Naive thymus-derived CD4-positive, alpha-beta T cell (primary cell): Measurements from ENCODE around the gene CARD10. TPM values are rescaled to one million over a fixed set of nuclear protein-coding genes. Genes with fewer than 3 reads are reported as not detected.

Source experiments
- ATAC-seq: fragments of 150-1000 bp; cut with Tn5 transposase; 2 replicates; pipeline ENCODE4 v1.10.0; 2021; ENCODE audit warnings: mild to moderate bottlenecking, moderate library complexity
- CTCF ChIA-PET: fragments of 350-600 bp; sonication (Branson Sonifier 250); formaldehyde crosslinking; loops from one replicate; lab custom pipeline; 2021; ENCODE audit warnings: antibody characterized with exemption; lab: Charles Lee
- POLR2A ChIA-PET: fragments of 350-600 bp; sonication (Branson Sonifier 250); formaldehyde crosslinking; loops from one replicate; lab custom pipeline; 2021; ENCODE audit warnings: antibody characterized with exemption, inconsistent platforms; lab: Charles Lee
- DNase-seq, 9 donors: peaks; one replicate each; pipeline versions ENCODE4 v3.0.0 to v3.0.0-alpha.2; 2020 to 2022; ENCODE audit warnings: mixed read lengths in 1 of 9
- H3K27ac ChIP-seq: one replicate; pipeline ENCODE4 v1.7.0; 2013; ENCODE audit warnings: mild to moderate bottlenecking, low read depth, low read length, moderate library complexity
- H3K27me3 ChIP-seq, 2 donors: one replicate each; pipeline ENCODE4 v1.7.0; 2013; ENCODE audit warnings: low read length in 2 of 2, mild to moderate bottlenecking in 2 of 2, moderate library complexity in 2 of 2; ENCODE audit not compliant: control insufficient read depth in 2 of 2, insufficient read depth in 2 of 2
- H3K36me3 ChIP-seq, 3 experiments: 1 replicate in 2 of 3; 2 replicates in 1 of 3; pipeline ENCODE4 v1.7.0; 2013; ENCODE audit warnings: low read length in 3 of 3, mild to moderate bottlenecking in 3 of 3, moderate library complexity in 1 of 3; ENCODE audit not compliant: insufficient read depth in 3 of 3, control insufficient read depth in 2 of 3
- H3K4me1 ChIP-seq, 2 donors: one replicate each; pipeline ENCODE4 v1.7.0; 2013; ENCODE audit warnings: low read length in 2 of 2, mild to moderate bottlenecking in 2 of 2, moderate library complexity in 1 of 2; ENCODE audit not compliant: control insufficient read depth in 2 of 2, insufficient read depth in 2 of 2
- H3K4me3 ChIP-seq: 2 replicates; pipeline ENCODE4 v1.7.0; 2013; ENCODE audit warnings: mild to moderate bottlenecking, low read length
- H3K9me3 ChIP-seq, 3 experiments: 1 replicate in 2 of 3; 2 replicates in 1 of 3; pipeline ENCODE4 v1.7.0; 2013; ENCODE audit warnings: low read length in 3 of 3; ENCODE audit not compliant: control insufficient read depth in 2 of 3
- H3K27ac Mint-ChIP-seq, 9 donors: one replicate each; pipeline ENCODE4 v1.8.0; 2020 to 2022; ENCODE audit warnings: mixed read lengths in 9 of 9, mild to moderate bottlenecking in 8 of 9, moderate library complexity in 5 of 9, inconsistent platforms in 2 of 9
- H3K27me3 Mint-ChIP-seq, 5 donors: one replicate each; pipeline ENCODE4 v1.8.0; 2021 to 2022; ENCODE audit warnings: mixed read lengths in 5 of 5, mild to moderate bottlenecking in 1 of 5
- H3K36me3 Mint-ChIP-seq, 5 donors: one replicate each; pipeline ENCODE4 v1.8.0; 2020 to 2022; ENCODE audit warnings: mixed read lengths in 5 of 5, mild to moderate bottlenecking in 3 of 5, inconsistent platforms in 1 of 5
- H3K4me1 Mint-ChIP-seq, 7 donors: one replicate each; pipeline ENCODE4 v1.8.0; 2020 to 2022; ENCODE audit warnings: mixed read lengths in 7 of 7, mild to moderate bottlenecking in 3 of 7, inconsistent platforms in 1 of 7
- H3K4me3 Mint-ChIP-seq, 10 donors: one replicate each; pipeline ENCODE4 v1.8.0; 2020 to 2022; ENCODE audit warnings: mild to moderate bottlenecking in 10 of 10, mixed read lengths in 10 of 10, moderate library complexity in 6 of 10, inconsistent platforms in 2 of 10
- H3K9me3 Mint-ChIP-seq, 11 donors: one replicate each; pipeline ENCODE4 v1.8.0; 2020 to 2022; ENCODE audit warnings: mixed read lengths in 11 of 11, mild to moderate bottlenecking in 4 of 11, inconsistent platforms in 1 of 11, moderate library complexity in 1 of 11
- intact Hi-C, 2 donors: fragments of 100-400 bp; cut with micrococcal nuclease; formaldehyde crosslinking; loops; one replicate each; pipeline ENCODE4 v1.15.1; 2023
- polyA plus RNA-seq, 2 donors: library from polyadenylated mRNA; unstranded; fragments of 300-500 nt; fragmentation: Illumina TruSeq; gene quantifications; one replicate each; pipeline ENCODE4 v1.2.3, GENCODE V29; 2021
- total RNA-seq, 6 experiments: library from RNA in 5 of 6; stranded (reverse) in 5 of 6; gene quantifications; 1 replicate in 5 of 6; 2 replicates in 1 of 6; pipeline ENCODE4 v1.2.3 and lab custom pipeline; 2021 to 2026

The CARD10 gene
- total and polyA plus RNA-seq, 7 experiments from 2014 or later: 0.13 to 1.0 (median 0.69) TPM; not detected in 2

DNA sequence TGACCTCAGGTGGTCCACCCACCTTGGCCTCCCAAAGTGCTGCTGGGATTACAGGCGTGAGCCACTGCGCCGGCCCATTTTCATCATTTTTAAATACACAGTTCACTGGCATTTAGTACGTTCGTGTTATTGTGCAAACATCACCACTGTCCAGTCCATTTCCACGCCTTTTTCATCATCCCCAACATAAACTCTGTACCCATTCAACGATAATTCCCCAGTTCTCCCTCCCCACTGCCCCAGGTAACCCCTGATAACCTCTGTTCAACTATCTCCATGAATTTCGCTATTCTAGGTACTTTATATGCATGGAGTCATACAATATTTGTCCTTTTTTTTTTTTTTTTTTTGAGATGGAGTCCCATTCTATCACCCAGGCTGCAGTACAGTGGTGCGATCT, 73.7 kb downstream of the CARD10 start:
- no peak for DNase-seq
- H3K9me3 Mint-ChIP-seq: peaks cover 0 to 7% (median 1%) of the 10 kb centered on the region in 11 donors
- H3K27ac Mint-ChIP-seq: no peak overlapping the region
- H3K4me3 Mint-ChIP-seq: no peak overlapping the region
- ChIA-PET CTCF (no interaction called here), POLR2A (no interaction called here)
- H3K27ac ChIP-seq: no peak overlapping the region
- intact Hi-C loops: no loop called here
- peaks cover 0 to 20% (median 4%) of the 10 kb centered on the region in 5 donors for H3K36me3 Mint-ChIP-seq
- H3K36me3 ChIP-seq: no peaks in the 10 kb centered on the region
- H3K4me3 ChIP-seq: no peak overlapping the region
- no peaks in the 10 kb centered on the region for H3K9me3 ChIP-seq
- H3K27me3 Mint-ChIP-seq: peaks cover 0 to 9% (median 3%) of the 10 kb centered on the region in 5 donors
- no peak for ATAC-seq
- no peaks in the 10 kb centered on the region for H3K4me1 ChIP-seq
- H3K27me3 ChIP-seq: no peaks in the 10 kb centered on the region
- H3K4me1 Mint-ChIP-seq: peaks cover 4 to 9% (median 6%) of the 10 kb centered on the region in 7 donors

DNA sequence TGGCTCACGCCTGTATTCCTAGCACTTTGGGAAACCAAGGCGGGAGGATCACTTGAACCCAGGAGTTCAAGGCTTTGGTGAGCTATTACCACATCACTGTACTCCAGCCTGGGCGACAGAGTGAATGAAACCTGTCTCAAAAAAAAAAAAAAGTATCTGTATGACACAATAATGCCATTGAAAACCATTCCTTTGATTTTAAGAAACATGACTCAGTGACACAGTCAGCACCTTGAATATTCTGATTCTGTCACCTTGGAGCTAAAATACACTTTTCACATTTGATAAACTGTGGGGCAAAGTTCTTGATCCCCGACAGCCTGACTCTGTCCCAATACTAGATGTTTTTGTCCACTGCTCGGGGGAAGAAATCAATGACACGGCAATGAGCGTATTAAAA, 75.2 kb downstream of the CARD10 start:
- no peak overlapping the region for H3K27ac ChIP-seq
- DNase-seq (no peak), ATAC-seq (no peak)
- no peak overlapping the region for H3K4me3 ChIP-seq
- intact Hi-C loops: no loop called here
- H3K9me3 Mint-ChIP-seq: peaks cover 0 to 7% (median 2%) of the 10 kb centered on the region in 11 donors
- H3K27me3 ChIP-seq: no peaks in the 10 kb centered on the region
- ChIA-PET POLR2A (no interaction called here), CTCF (no interaction called here)
- H3K4me1 Mint-ChIP-seq: peaks cover 0 to 3% (median 0%) of the 10 kb centered on the region in 7 donors
- H3K27me3 Mint-ChIP-seq: peaks cover 0 to 12% (median 3%) of the 10 kb centered on the region in 5 donors
- H3K27ac Mint-ChIP-seq: no peak overlapping the region
- H3K9me3 ChIP-seq: no peaks in the 10 kb centered on the region
- H3K36me3 ChIP-seq: no peaks in the 10 kb centered on the region
- peaks cover 0 to 25% (median 5%) of the 10 kb centered on the region in 5 donors for H3K36me3 Mint-ChIP-seq
- H3K4me3 Mint-ChIP-seq: no peak overlapping the region
- H3K4me1 ChIP-seq: no peaks in the 10 kb centered on the region

DNA sequence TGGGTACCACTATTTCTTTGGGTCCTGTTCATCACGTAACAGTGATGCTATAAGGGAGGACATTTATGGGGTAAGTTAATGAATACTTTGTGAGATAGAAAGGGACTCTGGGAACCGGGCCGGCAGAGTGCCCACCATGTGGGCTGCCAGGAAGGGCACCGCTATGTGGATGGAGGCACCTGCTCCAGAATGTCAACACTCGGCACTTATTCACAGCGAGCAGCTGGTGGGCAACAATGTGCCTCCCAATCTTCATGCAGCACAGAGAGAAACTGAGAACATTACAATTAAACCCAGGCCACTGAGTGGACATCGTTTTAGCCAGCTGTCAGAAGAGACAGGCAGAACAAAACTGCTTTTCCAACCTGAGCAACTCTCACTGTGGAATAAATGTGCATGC, 76.1 kb downstream of the CARD10 start:
- ChIA-PET CTCF (no interaction called here), POLR2A (no interaction called here)
- Mint-ChIP-seq H3K36me3 (peaks cover 0 to 26% (median 5%) of the 10 kb centered on the region in 5 donors), H3K27me3 (peaks cover 0 to 12% (median 3%) of the 10 kb centered on the region in 5 donors), H3K4me3 (no peak overlapping the region), H3K4me1 (peaks cover 0 to 3% (median 0%) of the 10 kb centered on the region in 7 donors), H3K9me3 (peaks cover 0 to 7% (median 2%) of the 10 kb centered on the region in 11 donors), H3K27ac (no peak overlapping the region)
- H3K4me1 ChIP-seq: no peaks in the 10 kb centered on the region
- no peaks in the 10 kb centered on the region for H3K27me3 ChIP-seq
- no peaks in the 10 kb centered on the region for H3K9me3 ChIP-seq
- no peaks in the 10 kb centered on the region for H3K36me3 ChIP-seq
- intact Hi-C loops: no loop called here
- H3K4me3 ChIP-seq: no peak overlapping the region
- H3K27ac ChIP-seq: no peak overlapping the region
- DNase-seq (no peak), ATAC-seq (no peak)

DNA sequence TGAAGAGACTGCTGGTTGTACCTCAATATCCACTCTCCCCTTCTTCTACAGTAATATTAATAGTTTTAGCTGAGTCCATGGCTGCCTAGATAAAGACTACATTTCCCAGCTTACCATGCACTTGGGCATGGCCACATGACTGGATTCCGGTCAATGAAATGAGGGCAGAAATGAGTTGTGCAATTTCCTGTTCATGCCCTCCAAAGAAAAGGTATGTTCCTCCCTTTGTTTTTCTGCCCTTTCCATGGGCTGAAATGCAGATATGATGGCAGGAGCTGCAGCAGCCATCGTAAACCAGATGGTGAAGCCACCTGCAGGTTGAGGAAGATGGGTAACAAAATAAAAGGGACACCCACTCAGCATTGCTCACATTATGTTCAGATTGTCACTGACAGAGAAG, 76.7 kb downstream of the CARD10 start:
- Histone ChIP-seq H3K4me1 (no peaks in the 10 kb centered on the region), H3K9me3 (no peaks in the 10 kb centered on the region), H3K4me3 (no peak overlapping the region), H3K36me3 (no peaks in the 10 kb centered on the region), H3K27ac (no peak overlapping the region), H3K27me3 (no peaks in the 10 kb centered on the region)
- peaks cover 0 to 12% (median 3%) of the 10 kb centered on the region in 5 donors for H3K27me3 Mint-ChIP-seq
- H3K36me3 Mint-ChIP-seq: peaks cover 0 to 30% (median 5%) of the 10 kb centered on the region in 5 donors
- intact Hi-C loops: no loop called here
- H3K4me1 Mint-ChIP-seq: peaks cover 0 to 3% (median 0%) of the 10 kb centered on the region in 7 donors
- DNase-seq (no peak), ATAC-seq (no peak)
- H3K9me3 Mint-ChIP-seq: peaks cover 0 to 7% (median 2%) of the 10 kb centered on the region in 11 donors
- H3K4me3 Mint-ChIP-seq: no peak overlapping the region
- ChIA-PET POLR2A (no interaction called here), CTCF (no interaction called here)
- H3K27ac Mint-ChIP-seq: no peak overlapping the region

DNA sequence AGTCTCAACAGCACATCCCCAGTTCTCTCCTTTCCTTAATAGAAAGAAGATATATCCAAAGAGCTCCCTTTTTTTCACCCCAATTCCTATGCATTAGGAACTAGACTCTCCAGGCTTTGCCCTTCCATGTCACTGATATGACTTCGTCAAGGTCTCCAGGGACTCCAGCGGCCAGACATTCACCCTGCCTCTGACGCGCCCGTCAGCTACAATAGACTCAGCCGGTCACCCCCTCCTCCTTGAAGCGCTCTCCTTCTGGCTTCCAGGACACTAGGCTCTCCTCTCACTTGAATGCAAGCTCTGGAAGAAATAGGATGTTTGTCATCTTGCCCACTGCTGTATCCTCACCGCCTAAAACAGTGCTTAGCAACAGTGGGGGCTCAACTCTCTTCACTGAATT, 77.1 kb downstream of the CARD10 start:
- H3K27ac Mint-ChIP-seq: no peak overlapping the region
- no peak for ATAC-seq
- Histone ChIP-seq H3K4me3 (no peak overlapping the region), H3K27ac (no peak overlapping the region), H3K9me3 (no peaks in the 10 kb centered on the region), H3K4me1 (no peaks in the 10 kb centered on the region), H3K36me3 (no peaks in the 10 kb centered on the region), H3K27me3 (no peaks in the 10 kb centered on the region)
- ChIA-PET POLR2A (interaction anchor here (0.6 kb wide), 1 partner anchor 1151 kb away, joined by 3 read pairs; no protein-coding TSS in a partner anchor), CTCF (no interaction called here)
- DNase-seq: no peak
- intact Hi-C loops: no loop called here
- H3K27me3 Mint-ChIP-seq: peaks cover 0 to 12% (median 3%) of the 10 kb centered on the region in 5 donors
- H3K9me3 Mint-ChIP-seq: peaks cover 0 to 7% (median 2%) of the 10 kb centered on the region in 11 donors
- no peak overlapping the region for H3K4me3 Mint-ChIP-seq
- peaks cover 0 to 27% (median 5%) of the 10 kb centered on the region in 5 donors for H3K36me3 Mint-ChIP-seq
- peaks cover 0 to 3% (median 0%) of the 10 kb centered on the region in 7 donors for H3K4me1 Mint-ChIP-seq

DNA sequence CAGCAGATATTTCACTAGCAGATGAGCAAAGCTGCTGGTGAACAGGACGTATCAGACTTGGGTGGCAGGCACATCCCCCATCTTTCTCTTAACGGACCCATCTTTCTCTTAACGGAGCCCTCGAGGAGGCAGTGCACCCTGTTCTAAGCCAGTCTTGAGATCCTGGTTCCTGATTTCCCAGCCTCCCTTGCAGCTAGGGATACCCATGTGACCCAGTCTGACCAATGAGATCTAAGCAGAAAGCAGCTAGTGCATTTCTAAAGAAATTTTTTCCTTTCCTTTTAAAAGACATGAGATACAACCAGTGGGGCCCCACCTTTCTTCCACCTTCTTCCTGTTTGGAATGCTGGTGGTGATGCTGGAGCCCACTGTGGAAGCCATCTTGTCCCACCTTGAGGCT, 78.3 kb downstream of the CARD10 start:
- no peaks in the 10 kb centered on the region for H3K4me1 ChIP-seq
- H3K27me3 Mint-ChIP-seq: peaks cover 0 to 10% (median 3%) of the 10 kb centered on the region in 5 donors
- H3K27ac Mint-ChIP-seq: no peak overlapping the region
- no peaks in the 10 kb centered on the region for H3K27me3 ChIP-seq
- peaks cover 0 to 7% (median 2%) of the 10 kb centered on the region in 11 donors for H3K9me3 Mint-ChIP-seq
- intact Hi-C loops: no loop called here
- peaks cover 0 to 26% (median 5%) of the 10 kb centered on the region in 5 donors for H3K36me3 Mint-ChIP-seq
- peaks cover 0 to 3% (median 0%) of the 10 kb centered on the region in 7 donors for H3K4me1 Mint-ChIP-seq
- DNase-seq (no peak), ATAC-seq (no peak)
- CTCF ChIA-PET: no interaction called here
- no peaks in the 10 kb centered on the region for H3K36me3 ChIP-seq
- no peaks in the 10 kb centered on the region for H3K9me3 ChIP-seq
- no peak overlapping the region for H3K4me3 Mint-ChIP-seq
- no peak overlapping the region for H3K4me3 ChIP-seq
- POLR2A ChIA-PET: no interaction called here
- H3K27ac ChIP-seq: no peak overlapping the region
